Measurements from ENCODE around the gene AMPD3.

AMPD3 gene

DNA sequence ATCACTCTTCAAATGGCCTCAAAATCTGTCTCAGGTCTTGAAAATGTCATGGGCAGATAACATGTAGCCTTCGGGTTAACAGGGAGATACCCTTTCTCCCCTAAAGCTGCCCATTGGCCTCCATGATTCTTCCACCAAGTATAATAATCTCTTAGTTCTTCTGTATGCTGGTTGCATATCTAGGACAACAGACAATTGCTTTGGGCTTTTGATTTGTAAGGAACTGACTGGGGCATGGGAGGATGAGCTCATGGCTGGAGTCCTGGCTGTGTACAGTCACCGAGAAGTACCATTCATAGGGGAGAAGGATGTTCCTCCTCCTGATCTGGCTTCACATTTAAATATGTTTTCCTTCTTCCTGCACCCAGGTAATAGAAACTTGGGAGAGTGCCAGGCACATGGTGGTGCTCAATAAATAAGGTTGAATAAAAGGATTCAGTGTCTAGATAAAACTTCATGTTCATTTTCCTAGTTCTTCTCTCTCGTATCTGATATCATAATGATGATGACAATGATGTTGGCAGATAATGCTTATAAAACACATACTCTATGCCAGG lies 2.8 kb upstream of the AMPD3 start:
- DNase-seq (ENCODE audit: insufficient read length): no peak

DNA sequence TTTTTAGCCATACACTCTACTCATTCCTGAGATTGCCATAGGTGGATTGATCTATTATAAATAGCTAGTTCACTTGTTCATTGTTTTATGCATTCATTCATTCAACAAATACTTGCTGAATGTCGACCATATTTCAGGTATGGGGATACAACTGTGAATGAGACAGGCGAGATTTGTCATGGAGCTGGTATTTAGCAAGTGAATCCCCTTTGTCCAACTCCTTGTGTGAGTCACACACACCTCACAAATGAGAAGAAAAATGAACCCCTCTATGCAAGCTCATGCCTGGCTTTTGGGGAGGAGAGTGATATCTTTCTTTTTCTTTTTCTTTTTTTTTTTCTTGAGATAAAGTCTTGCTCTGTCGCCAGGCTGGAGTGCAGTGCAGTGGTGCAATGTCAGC lies 1.8 kb upstream of the AMPD3 start:
- DNase-seq (ENCODE audit: insufficient read length) (no peak), FAIRE-seq (no peak)
- TF ChIP-seq TAF1 (IDR thresholded peaks at IDR 0.05; ENCODE audit: borderline replicate concordance, low read depth, low read length) (no peak), POLR2AphosphoS5 (IDR thresholded peaks at IDR 0.05; ENCODE audit: low read depth, low read length) (no peak), POLR2A (IDR thresholded peaks at IDR 0.05; ENCODE audit: low read depth, low read length) (no peak)

More for the DNA sequence above, 2.8 kb upstream of the AMPD3 start:
- no peak for TF ChIP-seq POLR2AphosphoS5 (IDR thresholded peaks at IDR 0.05; ENCODE audit: low read depth, low read length)
- TF ChIP-seq TAF1 (IDR thresholded peaks at IDR 0.05; ENCODE audit: borderline replicate concordance, low read depth, low read length): no peak
- no peak for TF ChIP-seq POLR2A (IDR thresholded peaks at IDR 0.05; ENCODE audit: low read depth, low read length)
- FAIRE-seq: no peak

DNA sequence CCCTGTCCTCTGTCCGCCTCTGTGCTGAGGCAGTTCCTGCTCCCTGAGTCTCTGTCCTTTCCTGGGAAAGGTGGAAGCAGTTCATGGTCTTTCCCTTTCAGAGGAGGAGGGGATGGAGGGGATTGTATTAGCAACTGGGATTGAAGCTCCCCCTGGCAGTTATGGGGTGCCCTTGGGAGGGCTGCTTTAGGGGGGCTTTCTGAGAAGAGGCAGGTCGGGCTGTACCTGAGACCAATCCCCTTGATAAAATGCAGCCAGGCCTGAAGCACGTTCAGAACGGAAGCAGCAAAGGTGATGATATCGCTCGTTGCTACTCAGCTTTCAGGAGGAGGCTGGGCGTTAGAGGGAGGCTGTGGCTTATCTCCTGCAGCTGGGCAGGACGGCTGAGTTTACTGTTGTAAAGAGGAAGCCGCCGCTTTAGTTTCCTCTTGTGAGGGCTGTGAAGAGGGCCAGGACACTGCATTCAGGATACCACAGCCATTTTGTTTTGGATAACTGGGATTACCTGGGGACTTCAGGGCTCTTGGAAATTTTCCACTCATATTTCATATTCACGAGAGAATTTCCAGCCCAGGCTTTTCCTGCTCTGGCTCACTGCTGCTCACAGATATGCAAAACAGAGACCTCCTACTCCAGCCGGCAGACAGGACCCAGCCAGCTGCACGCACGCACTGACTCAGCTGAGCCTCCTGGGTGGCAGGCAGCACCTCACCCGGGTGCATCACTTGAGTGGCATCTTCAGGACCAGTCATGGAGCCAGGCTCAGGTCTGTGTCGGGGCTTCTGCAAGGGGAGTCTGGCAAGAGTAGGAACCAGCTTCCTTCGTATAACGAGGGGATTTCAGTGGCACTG lies 798 bp downstream of the AMPD3 start:
- peak; percentile 63 for DNase-seq (ENCODE audit: insufficient read length)
- TF ChIP-seq POLR2AphosphoS5 (IDR thresholded peaks at IDR 0.05; ENCODE audit: low read depth, low read length) (peak; percentile 60), TAF1 (IDR thresholded peaks at IDR 0.05; ENCODE audit: borderline replicate concordance, low read depth, low read length) (no peak), POLR2A (IDR thresholded peaks at IDR 0.05; ENCODE audit: low read depth, low read length) (peak; percentile 46)
- FAIRE-seq: peak; percentile 97

DNA sequence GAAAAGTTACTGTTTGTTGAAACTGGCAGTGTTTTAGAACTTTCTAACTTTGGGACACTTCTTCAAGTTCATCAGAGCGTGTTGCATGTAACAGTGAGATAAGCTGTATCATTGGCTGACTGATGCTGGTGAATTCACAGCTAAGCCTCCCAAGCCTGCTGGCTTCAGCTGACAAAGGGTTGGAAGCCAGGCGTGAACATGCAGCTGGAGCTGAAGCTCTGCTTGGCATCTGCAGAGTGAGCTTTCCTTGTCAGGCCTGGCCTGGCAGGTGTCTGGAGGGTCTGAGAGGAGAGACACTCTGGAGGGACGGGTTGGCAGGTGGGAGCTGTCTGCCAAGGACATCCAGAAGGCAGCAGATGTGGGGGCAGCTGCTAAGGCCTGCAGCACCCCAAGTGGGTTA lies 1.5 kb downstream of the AMPD3 start:
- DNase-seq (ENCODE audit: insufficient read length) (no peak), FAIRE-seq (no peak)
- TF ChIP-seq POLR2A (IDR thresholded peaks at IDR 0.05; ENCODE audit: low read depth, low read length): no peak
- TF ChIP-seq POLR2AphosphoS5 (IDR thresholded peaks at IDR 0.05; ENCODE audit: low read depth, low read length): no peak
- no peak for TF ChIP-seq TAF1 (IDR thresholded peaks at IDR 0.05; ENCODE audit: borderline replicate concordance, low read depth, low read length)

DNA sequence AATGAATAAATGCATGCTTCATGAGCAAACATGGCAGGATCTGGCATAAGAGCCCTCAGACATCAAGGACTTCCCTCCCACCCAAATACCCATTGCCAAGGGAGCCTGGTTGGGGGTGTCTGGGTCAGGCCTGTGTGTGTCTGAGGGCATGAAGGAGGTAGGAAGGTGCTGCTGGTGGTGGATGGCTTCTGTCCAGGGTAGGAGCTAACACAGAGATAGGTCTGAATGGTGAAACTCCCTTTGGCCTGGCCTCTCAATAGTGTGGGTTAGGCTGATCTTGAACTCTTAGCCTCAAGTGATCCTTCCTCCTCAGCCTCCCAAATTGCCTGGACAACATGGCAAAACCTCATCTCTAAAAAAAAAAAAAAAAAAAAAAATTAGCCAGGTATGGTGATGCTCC lies 2.8 kb downstream of the AMPD3 start:
- TF ChIP-seq POLR2AphosphoS5 (IDR thresholded peaks at IDR 0.05; ENCODE audit: low read depth, low read length) (no peak), POLR2A (IDR thresholded peaks at IDR 0.05; ENCODE audit: low read depth, low read length) (no peak), TAF1 (IDR thresholded peaks at IDR 0.05; ENCODE audit: borderline replicate concordance, low read depth, low read length) (no peak)
- DNase-seq (ENCODE audit: insufficient read length) (no peak), FAIRE-seq (peak; percentile 33)

DNA sequence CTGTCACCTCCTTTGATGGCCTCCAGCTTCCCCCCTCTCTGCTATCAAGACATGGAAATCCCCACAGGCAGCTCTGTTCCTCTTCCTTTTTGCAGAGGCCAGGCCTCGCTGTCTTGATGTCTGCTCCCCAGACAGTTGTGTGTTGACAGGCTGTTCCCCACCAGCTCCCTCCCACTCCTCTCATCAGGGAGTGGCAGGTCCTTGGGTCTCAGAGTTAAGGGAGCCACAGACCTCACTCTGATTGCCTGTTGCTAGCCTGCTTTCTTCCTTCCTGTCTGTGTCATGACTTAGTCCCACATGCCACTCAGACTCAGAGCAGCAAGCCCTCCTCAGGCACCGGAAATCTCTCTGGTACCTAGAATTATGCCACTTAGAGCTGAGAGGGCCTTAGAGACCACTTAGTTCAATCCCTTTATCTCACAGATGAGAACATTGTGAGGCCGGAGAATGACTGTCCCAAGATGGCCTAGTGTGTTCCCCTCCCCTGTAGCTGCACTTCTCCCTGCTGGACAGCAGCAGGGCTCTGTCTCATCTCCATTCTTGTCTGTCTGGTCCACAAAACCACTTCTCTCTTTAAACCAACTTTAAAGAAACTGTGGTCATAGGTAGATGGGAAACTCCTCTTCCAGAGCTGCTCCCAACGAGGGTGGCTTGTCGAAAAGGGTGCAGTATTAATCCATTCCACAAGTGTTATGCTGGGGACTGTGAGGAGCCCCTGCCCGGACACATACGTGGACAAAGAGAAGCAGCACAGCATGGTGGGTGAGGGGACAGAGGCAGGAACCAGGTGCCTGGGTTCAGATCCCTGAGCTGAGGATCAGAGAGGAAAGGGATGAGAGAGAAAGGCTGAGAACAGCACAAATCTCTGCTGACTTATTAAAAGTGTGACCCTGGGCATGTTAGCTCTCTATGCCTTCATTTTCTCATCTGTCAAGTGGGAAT lies 4.2 kb downstream of the AMPD3 start:
- DNase-seq (ENCODE audit: insufficient read length): peak; percentile 47
- peak; percentile 95 for FAIRE-seq

DNA sequence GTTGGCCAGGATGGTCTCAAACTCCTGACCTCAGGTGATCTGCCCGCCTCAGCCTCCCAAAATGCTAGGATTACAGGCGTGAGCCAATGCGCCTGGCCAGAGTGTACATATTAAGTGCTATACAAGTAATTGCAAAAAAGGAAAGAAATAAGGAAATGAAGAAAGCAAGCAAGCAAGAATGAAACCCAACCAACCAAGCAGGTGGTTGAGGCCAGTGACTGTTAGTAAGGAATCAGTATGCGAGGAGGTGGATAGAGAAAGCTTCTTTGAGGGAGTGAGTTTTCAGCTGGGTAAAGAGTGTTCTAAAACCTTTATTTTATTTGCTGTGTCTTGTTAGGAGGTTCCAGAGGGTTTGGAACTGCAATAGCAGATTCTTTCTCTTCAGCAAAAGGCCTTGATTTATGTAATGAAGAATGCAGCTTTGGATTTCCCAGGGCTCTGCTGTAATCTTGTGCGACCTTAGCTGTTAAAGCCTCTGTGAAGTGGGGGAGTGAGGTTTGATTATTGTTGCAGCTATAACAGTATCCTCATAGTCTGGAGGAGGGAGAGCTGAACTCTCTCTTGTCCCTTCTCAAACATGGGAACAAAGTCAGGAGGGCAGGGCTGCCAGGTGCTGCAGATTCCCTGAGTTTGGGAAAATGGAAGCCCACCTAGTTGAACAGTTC lies 5.7 kb downstream of the AMPD3 start:
- TF ChIP-seq POLR2A (IDR thresholded peaks at IDR 0.05; ENCODE audit: low read depth, low read length): no peak
- TF ChIP-seq TAF1 (IDR thresholded peaks at IDR 0.05; ENCODE audit: borderline replicate concordance, low read depth, low read length): no peak
- TF ChIP-seq POLR2AphosphoS5 (IDR thresholded peaks at IDR 0.05; ENCODE audit: low read depth, low read length): no peak
- peak; percentile 78 for FAIRE-seq

More for the DNA sequence above, 4.2 kb downstream of the AMPD3 start:
- TF ChIP-seq POLR2AphosphoS5 (IDR thresholded peaks at IDR 0.05; ENCODE audit: low read depth, low read length) (peak; percentile 51; the same call in 1 of the 2 replicates), POLR2A (IDR thresholded peaks at IDR 0.05; ENCODE audit: low read depth, low read length) (peak; percentile 39; the same call in 1 of the 2 replicates), TAF1 (IDR thresholded peaks at IDR 0.05; ENCODE audit: borderline replicate concordance, low read depth, low read length) (no peak)

DNA sequence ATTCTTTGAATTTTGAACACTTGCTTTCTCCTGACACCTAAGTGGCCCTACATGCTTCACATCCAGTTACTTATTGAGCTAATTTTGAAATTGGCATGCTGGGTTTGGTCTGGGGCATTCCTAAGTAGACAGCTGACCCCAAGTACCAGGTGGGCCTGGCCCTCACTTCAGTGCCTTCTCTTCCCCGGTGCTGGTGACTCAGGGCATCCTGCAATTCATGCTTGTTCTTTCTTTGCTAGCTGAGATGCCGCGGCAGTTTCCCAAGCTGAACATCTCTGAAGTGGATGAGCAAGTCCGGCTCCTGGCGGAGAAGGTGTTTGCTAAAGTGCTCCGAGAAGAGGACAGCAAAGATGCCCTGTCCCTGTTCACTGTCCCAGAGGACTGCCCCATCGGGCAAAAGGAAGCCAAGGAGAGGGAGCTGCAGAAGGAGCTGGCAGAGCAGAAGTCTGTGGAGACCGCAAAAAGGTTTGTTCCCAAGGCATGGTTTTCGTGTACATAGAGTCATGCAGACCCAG lies 6.3 kb downstream of the AMPD3 start:
- FAIRE-seq: no peak
- no peak for TF ChIP-seq POLR2AphosphoS5 (IDR thresholded peaks at IDR 0.05; ENCODE audit: low read depth, low read length)
- no peak for TF ChIP-seq TAF1 (IDR thresholded peaks at IDR 0.05; ENCODE audit: borderline replicate concordance, low read depth, low read length)
- no peak for TF ChIP-seq POLR2A (IDR thresholded peaks at IDR 0.05; ENCODE audit: low read depth, low read length)

More for the DNA sequence above, 5.7 kb downstream of the AMPD3 start:
- no peak for DNase-seq (ENCODE audit: insufficient read length)

DNA sequence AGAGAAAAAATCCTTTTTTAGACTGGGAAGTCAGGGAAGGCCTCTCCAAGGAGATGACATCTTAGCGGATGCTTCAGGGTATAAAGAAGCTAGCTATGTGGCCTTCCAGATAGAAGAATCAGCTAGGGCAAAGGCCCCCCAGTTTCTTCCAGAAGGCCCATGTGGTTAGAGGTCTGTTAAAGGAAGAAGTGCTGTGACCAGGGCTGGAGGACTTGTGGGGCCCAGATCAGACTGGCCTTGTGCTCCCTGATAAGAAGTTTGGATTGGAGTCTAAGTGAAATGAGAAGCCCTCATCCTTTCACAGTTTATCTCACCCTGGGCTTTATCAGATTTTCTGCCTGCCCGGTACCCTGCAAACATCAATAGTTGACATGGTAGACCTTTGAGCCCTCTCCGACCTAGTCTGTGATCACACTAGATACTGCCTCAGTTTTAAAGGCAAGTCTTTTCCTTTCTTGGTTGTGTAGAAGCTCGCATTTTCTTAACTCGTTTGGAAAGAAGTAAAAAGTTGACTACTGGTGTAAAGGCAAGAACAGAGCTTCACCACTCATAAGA lies 7.8 kb downstream of the AMPD3 start:
- FAIRE-seq (no peak), DNase-seq (ENCODE audit: insufficient read length) (no peak)
- no peak for TF ChIP-seq POLR2AphosphoS5 (IDR thresholded peaks at IDR 0.05; ENCODE audit: low read depth, low read length)

More for the DNA sequence above, 6.3 kb downstream of the AMPD3 start:
- no peak for DNase-seq (ENCODE audit: insufficient read length)

DNA sequence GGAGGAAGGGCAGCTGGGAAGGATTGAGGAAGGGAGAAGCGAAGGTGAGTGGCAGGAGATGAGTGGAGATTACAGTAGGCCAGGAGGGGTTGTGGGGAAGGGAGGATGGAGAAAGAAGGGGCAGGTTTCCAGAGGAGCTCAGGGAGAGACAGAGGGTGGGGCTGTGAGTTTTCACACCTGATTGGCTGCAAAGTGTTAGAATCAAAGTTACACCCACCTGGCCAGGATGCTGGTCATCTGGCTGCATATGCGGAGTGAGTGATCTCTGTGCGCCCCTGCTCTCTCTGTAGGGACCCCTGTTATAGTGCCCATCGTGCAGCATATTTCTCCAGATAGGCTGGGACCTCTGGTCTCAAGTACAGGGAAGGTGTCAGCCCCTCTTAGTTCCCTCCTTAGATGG lies 18.3 kb downstream of the AMPD3 start:
- TF ChIP-seq POLR2AphosphoS5 (IDR thresholded peaks at IDR 0.05; ENCODE audit: low read depth, low read length) (no peak), TAF1 (IDR thresholded peaks at IDR 0.05; ENCODE audit: borderline replicate concordance, low read depth, low read length) (no peak), POLR2A (IDR thresholded peaks at IDR 0.05; ENCODE audit: low read depth, low read length) (no peak)
- peak; percentile 24 for FAIRE-seq
- DNase-seq (ENCODE audit: insufficient read length): no peak

Measured in GM12892 (cell line).